ENCODE data around the gene GPX3.

DNA sequence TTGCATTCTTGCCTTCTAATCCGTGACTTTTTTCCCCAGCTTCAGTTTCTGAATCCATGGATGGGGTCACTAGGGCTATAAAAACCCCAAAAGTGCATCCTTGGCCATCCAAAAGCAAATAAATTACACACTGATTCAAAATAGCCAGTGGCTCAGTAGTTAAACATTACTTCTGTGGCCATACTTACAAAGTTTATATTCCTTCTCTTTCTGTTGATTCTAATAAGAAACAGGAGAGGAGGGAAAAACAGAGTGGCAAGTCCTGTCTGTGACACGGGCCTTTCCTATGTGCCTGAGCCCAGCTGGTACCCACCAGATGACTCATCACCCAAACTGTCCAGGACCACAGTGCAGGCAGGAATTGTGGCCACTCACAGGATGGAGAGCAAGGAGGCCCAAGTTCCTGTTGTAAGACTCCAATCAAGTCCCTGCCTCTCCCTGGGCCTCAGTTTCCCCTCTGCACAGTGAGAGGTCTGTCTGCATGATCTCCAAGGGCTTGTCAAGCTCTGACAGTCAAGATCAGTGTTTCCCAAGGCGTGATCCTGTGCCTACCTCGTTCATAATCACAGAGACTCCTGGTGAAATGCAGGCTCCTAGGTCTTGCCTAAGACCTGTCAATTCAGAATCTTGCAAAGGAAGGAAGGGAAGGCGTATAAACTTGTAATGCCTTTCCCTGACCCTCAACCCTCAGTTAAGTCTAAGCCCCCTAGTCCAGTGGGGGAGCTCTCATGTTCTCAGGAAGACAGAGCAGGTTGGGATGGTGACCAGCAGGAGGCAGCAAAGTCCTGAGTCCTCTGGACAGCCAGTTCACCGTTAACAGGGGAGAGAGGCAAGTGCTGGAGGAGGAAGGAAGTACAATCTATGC is 30.9 kb downstream of the GPX3 start:
- TF ChIP-seq EP300 (IDR thresholded peaks at IDR 0.05) (peak in 1 of 2 donors; percentile 32), POLR2A (IDR thresholded peaks at IDR 0.05) (no peak)
- TF ChIP-seq, protein P1, sequence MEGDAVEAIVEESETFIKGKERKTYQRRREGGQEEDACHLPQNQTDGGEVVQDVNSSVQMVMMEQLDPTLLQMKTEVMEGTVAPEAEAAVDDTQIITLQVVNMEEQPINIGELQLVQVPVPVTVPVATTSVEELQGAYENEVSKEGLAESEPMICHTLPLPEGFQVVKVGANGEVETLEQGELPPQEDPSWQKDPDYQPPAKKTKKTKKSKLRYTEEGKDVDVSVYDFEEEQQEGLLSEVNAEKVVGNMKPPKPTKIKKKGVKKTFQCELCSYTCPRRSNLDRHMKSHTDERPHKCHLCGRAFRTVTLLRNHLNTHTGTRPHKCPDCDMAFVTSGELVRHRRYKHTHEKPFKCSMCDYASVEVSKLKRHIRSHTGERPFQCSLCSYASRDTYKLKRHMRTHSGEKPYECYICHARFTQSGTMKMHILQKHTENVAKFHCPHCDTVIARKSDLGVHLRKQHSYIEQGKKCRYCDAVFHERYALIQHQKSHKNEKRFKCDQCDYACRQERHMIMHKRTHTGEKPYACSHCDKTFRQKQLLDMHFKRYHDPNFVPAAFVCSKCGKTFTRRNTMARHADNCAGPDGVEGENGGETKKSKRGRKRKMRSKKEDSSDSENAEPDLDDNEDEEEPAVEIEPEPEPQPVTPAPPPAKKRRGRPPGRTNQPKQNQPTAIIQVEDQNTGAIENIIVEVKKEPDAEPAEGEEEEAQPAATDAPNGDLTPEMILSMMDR (IDR thresholded peaks at IDR 0.05): peak; percentile 70 to 91 (median 80)
